HEK293 (cell line): ENCODE measurements around the gene MRS2.

ENCODE experiments used
- BCL6B ChIP-seq: fragments of 450-650 bp; formaldehyde crosslinking; IDR thresholded peaks from 2 replicates; pipeline ENCODE4 v1.5.1; 2017; ENCODE audit warnings: missing biosample characterization, missing genetic modification characterization
- CTCF ChIP-seq: fragments of 450-650 bp; formaldehyde crosslinking; IDR thresholded peaks from 2 replicates; pipeline ENCODE4 v1.5.1; 2016; ENCODE audit warnings: missing biosample characterization, missing genetic modification characterization
- EGR2 ChIP-seq: fragments of 450-650 bp; formaldehyde crosslinking; IDR thresholded peaks from 2 replicates; pipeline ENCODE4 v1.5.1; 2016; ENCODE audit warnings: low read depth, missing biosample characterization, missing genetic modification characterization
- FEZF1 ChIP-seq: fragments of 450-650 bp; formaldehyde crosslinking; IDR thresholded peaks from 2 replicates; pipeline ENCODE4 v1.5.1; 2016; ENCODE audit warnings: missing biosample characterization, missing genetic modification characterization
- GLI2 ChIP-seq: fragments of 450-650 bp; formaldehyde crosslinking; IDR thresholded peaks from 2 replicates; pipeline ENCODE4; 2017; ENCODE audit warnings: missing biosample characterization, missing genetic modification characterization, low read depth, borderline replicate concordance
- HOXC10 ChIP-seq: sonication (generic); formaldehyde crosslinking; IDR thresholded peaks from 2 replicates; pipeline ENCODE4 v1.8.1; 2023; ENCODE audit warnings: mild to moderate bottlenecking, missing genetic modification reagents
- KLF1 ChIP-seq: fragments of 450-650 bp; formaldehyde crosslinking; IDR thresholded peaks from 2 replicates; pipeline ENCODE4 v1.5.1; 2016; ENCODE audit warnings: missing biosample characterization, missing genetic modification characterization
- KLF8 ChIP-seq: fragments of 450-650 bp; formaldehyde crosslinking; IDR thresholded peaks from 2 replicates; pipeline ENCODE4 v1.5.1; 2016; ENCODE audit warnings: missing biosample characterization, missing genetic modification characterization
- OSR2 ChIP-seq: fragments of 450-650 bp; formaldehyde crosslinking; IDR thresholded peaks from 2 replicates; pipeline ENCODE4 v1.5.1; 2016; ENCODE audit warnings: missing biosample characterization, missing genetic modification characterization
- PRDM4 ChIP-seq: fragments of 450-650 bp; formaldehyde crosslinking; IDR thresholded peaks from 2 replicates; pipeline ENCODE4 v1.5.1; 2017; ENCODE audit warnings: missing biosample characterization, missing genetic modification characterization
- SCRT2 ChIP-seq: fragments of 450-650 bp; formaldehyde crosslinking; IDR thresholded peaks from 2 replicates; pipeline ENCODE4 v1.5.1; 2016; ENCODE audit warnings: missing biosample characterization, missing genetic modification characterization
- SP7 ChIP-seq: fragments of 450-650 bp; formaldehyde crosslinking; IDR thresholded peaks from 2 replicates; pipeline ENCODE4 v1.5.1; 2016; ENCODE audit warnings: missing biosample characterization, missing genetic modification characterization
- TCF7L2 ChIP-seq: IDR thresholded peaks from 2 replicates; pipeline ENCODE4 v1.6.1; 2011; ENCODE audit warnings: low read depth, mild to moderate bottlenecking, inconsistent platforms, low read length, moderate library complexity, borderline replicate concordance
- TRIM28 ChIP-seq: IDR thresholded peaks from 2 replicates; pipeline ENCODE4 v1.6.1; 2011; ENCODE audit warnings: low read length, control low read depth, borderline replicate concordance
- WT1 ChIP-seq: fragments of 450-650 bp; formaldehyde crosslinking; IDR thresholded peaks from 2 replicates; pipeline ENCODE4 v1.5.1; 2016; ENCODE audit warnings: missing biosample characterization, missing genetic modification characterization
- ZBTB17 ChIP-seq: fragments of 450-650 bp; formaldehyde crosslinking; IDR thresholded peaks from 2 replicates; pipeline ENCODE4 v1.5.1; 2016; ENCODE audit warnings: missing biosample characterization, missing genetic modification characterization
- ZBTB7A ChIP-seq: fragments of 450-650 bp; formaldehyde crosslinking; IDR thresholded peaks from 2 replicates; pipeline ENCODE4 v1.5.1; 2016; ENCODE audit warnings: low read depth, missing biosample characterization, missing genetic modification characterization
- ZNF10 ChIP-seq: fragments of 450-650 bp; formaldehyde crosslinking; IDR thresholded peaks from 2 replicates; pipeline ENCODE4 v1.5.1; 2017; ENCODE audit warnings: missing biosample characterization, missing genetic modification characterization
- ZNF24 ChIP-seq: fragments of 450-650 bp; formaldehyde crosslinking; IDR thresholded peaks from 2 replicates; pipeline ENCODE4 v1.5.1; 2016; ENCODE audit warnings: missing biosample characterization, missing genetic modification characterization
- ZNF266 ChIP-seq: fragments of 450-650 bp; formaldehyde crosslinking; IDR thresholded peaks from 2 replicates; pipeline ENCODE4 v1.5.1; 2016; ENCODE audit warnings: missing biosample characterization, missing genetic modification characterization, low read depth
- ZNF274 ChIP-seq, 2 experiments: fragments of 200-500 bp in 1 of 2; fragments of 450-650 bp in 1 of 2; sonication (Bioruptor generic) in 1 of 2; formaldehyde crosslinking in 1 of 2; IDR thresholded peaks; 2 replicates each; pipeline versions ENCODE4 v1.5.1 to v1.6.1; 2014 to 2016; ENCODE audit warnings: borderline replicate concordance in 1 of 2, inconsistent platforms in 1 of 2, low read length in 1 of 2, missing biosample characterization in 1 of 2, missing genetic modification characterization in 1 of 2
- ZNF423 ChIP-seq: fragments of 450-650 bp; formaldehyde crosslinking; IDR thresholded peaks from 2 replicates; pipeline ENCODE4 v1.5.1; 2016; ENCODE audit warnings: missing biosample characterization, missing genetic modification characterization
- ZNF449 ChIP-seq: fragments of 450-650 bp; formaldehyde crosslinking; IDR thresholded peaks from 2 replicates; pipeline ENCODE4 v1.5.1; 2017; ENCODE audit warnings: missing biosample characterization, mild to moderate bottlenecking, missing genetic modification characterization, moderate library complexity
- ZNF560 ChIP-seq: fragments of 450-650 bp; formaldehyde crosslinking; IDR thresholded peaks from 2 replicates; pipeline ENCODE4 v1.5.1; 2017; ENCODE audit warnings: missing biosample characterization, missing genetic modification characterization, borderline replicate concordance
- ZNF561 ChIP-seq: fragments of 450-650 bp; IDR thresholded peaks from 2 replicates; pipeline ENCODE4 v1.5.1; 2018; ENCODE audit warnings: missing biosample characterization, missing genetic modification characterization, borderline replicate concordance
- ZNF664 ChIP-seq: fragments of 450-650 bp; formaldehyde crosslinking; IDR thresholded peaks from 2 replicates; pipeline ENCODE4 v1.5.1; 2016; ENCODE audit warnings: missing biosample characterization, missing genetic modification characterization
- ZNF76 ChIP-seq: fragments of 450-650 bp; formaldehyde crosslinking; IDR thresholded peaks from 2 replicates; pipeline ENCODE4; 2016; ENCODE audit warnings: low read depth, missing biosample characterization, missing genetic modification characterization, borderline replicate concordance
- ZSCAN4 ChIP-seq: fragments of 450-650 bp; formaldehyde crosslinking; IDR thresholded peaks from 2 replicates; pipeline ENCODE4 v1.5.1; 2017; ENCODE audit warnings: missing biosample characterization, missing genetic modification characterization

Gene MRS2

GRCh38 chr6:24359640-24360454 is 42.9 kb upstream of the MRS2 start (continued):
- no peak for TF ChIP-seq ZNF266 (tag by site-specific recombination)
- peak; percentile 87; the same call in 1 of the 2 replicates for TF ChIP-seq ZNF423 (tag by site-specific recombination)
- TF ChIP-seq ZSCAN4 (tag by site-specific recombination): 0 out of 2 replicates have a peak, but pooled peaks have one; percentile 44
- no peak for TF ChIP-seq BCL6B (tag by site-specific recombination)
- 0 out of 2 replicates have a peak, but pooled peaks have one; percentile 47 for TF ChIP-seq ZNF10 (tag by site-specific recombination)
- peak; percentile 98 for TF ChIP-seq CTCF (tag by site-specific recombination)
- peak; percentile 60; the same call in 1 of the 2 replicates for TF ChIP-seq HOXC10 (CRISPR knock-in tag)
- TF ChIP-seq ZNF274 (IDR thresholded peaks at IDR 0.05; ENCODE audit: low read length): no peak
- TF ChIP-seq ZNF274 (tag by site-specific recombination; IDR thresholded peaks at IDR 0.05; ENCODE audit: borderline replicate concordance): no peak
- TF ChIP-seq TRIM28: no peak
- peak; percentile 79 for TF ChIP-seq ZBTB7A (tag by site-specific recombination)
- no peak for TF ChIP-seq ZNF449 (tag by site-specific recombination)
- TF ChIP-seq KLF1 (tag by site-specific recombination): peak; percentile 67; the same call in 1 of the 2 replicates
- TF ChIP-seq WT1 (tag by site-specific recombination): peak; percentile 62; the same call in 1 of the 2 replicates
- no peak for TF ChIP-seq FEZF1 (tag by site-specific recombination)
- TF ChIP-seq KLF8: 0 out of 2 replicates have a peak, but pooled peaks have one; percentile 51
- TF ChIP-seq OSR2: peak; percentile 58
- TF ChIP-seq TCF7L2: no peak
- peak; percentile 95 for TF ChIP-seq ZBTB17 (tag by site-specific recombination)
- TF ChIP-seq SCRT2 (tag by site-specific recombination): peak; percentile 96
- peak; percentile 86 for TF ChIP-seq SP7
- TF ChIP-seq ZNF76 (tag by site-specific recombination): peak; percentile 65; the same call in 1 of the 2 replicates
- TF ChIP-seq EGR2 (tag by site-specific recombination): peak; percentile 70
- no peak for TF ChIP-seq ZNF560
- TF ChIP-seq ZNF561: peak; percentile 93
- peak; percentile 100 for TF ChIP-seq ZNF24
- no peak for TF ChIP-seq GLI2 (tag by site-specific recombination)
- TF ChIP-seq ZNF664 (tag by site-specific recombination): 0 out of 2 replicates have a peak, but pooled peaks have one; percentile 21
- TF ChIP-seq PRDM4 (tag by site-specific recombination): peak; percentile 41
